NCI-H2227 treated with DMSO at 0.1 percent for 48 hours (cell line): Measurements from ENCODE around the gene EXOC3.

Experiments used
- DNase-seq: peaks from one replicate; lab custom pipeline; 2025; lab: John Stamatoyannopoulos, UW

EXOC3 gene

GRCh38 chr5:425714-426113, 17.3 kb upstream of the EXOC3 start:
- no peak for DNase-seq

GRCh38 chr5:426392-426976, 16.5 kb upstream of the EXOC3 start:
- DNase-seq, result no peak

GRCh38 chr5:427415-428087, 15.4 kb upstream of the EXOC3 start:
- DNase-seq, result no peak

GRCh38 chr5:428219-428618, 14.8 kb upstream of the EXOC3 start:
- DNase-seq, result no peak

GRCh38 chr5:428754-429452, 14.1 kb upstream of the EXOC3 start:
- no peak for DNase-seq

- no peak for DNase-seq
Measured at GRCh38 chr5:429453-430188, 13.4 kb upstream of the EXOC3 start.

- no peak for DNase-seq
Measured at GRCh38 chr5:430214-430925, 12.6 kb upstream of the EXOC3 start.

- no peak for DNase-seq
Measured at GRCh38 chr5:431001-431710, 11.8 kb upstream of the EXOC3 start.

GRCh38 chr5:431711-432050, 11.3 kb upstream of the EXOC3 start:
- DNase-seq, result no peak

GRCh38 chr5:432201-432927, 10.6 kb upstream of the EXOC3 start:
- DNase-seq, result no peak

GRCh38 chr5:432928-433791, 9.8 kb upstream of the EXOC3 start:
- no peak for DNase-seq

GRCh38 chr5:433836-434235, 9.1 kb upstream of the EXOC3 start:
- DNase-seq, result no peak

GRCh38 chr5:434443-435146, 8.4 kb upstream of the EXOC3 start:
- no peak for DNase-seq

GRCh38 chr5:435156-435790, 7.7 kb upstream of the EXOC3 start:
- DNase-seq, result no peak

- DNase-seq, result no peak
Measured at GRCh38 chr5:435961-436640, 6.9 kb upstream of the EXOC3 start.

GRCh38 chr5:436641-436975, 6.4 kb upstream of the EXOC3 start:
- DNase-seq, result no peak

- DNase-seq, result no peak
Measured at GRCh38 chr5:437281-437771, 5.7 kb upstream of the EXOC3 start.

- DNase-seq, result no peak
Measured at GRCh38 chr5:438481-438981, 4.4 kb upstream of the EXOC3 start.
